PC-9 (cell line): ENCODE measurements around the gene ERGIC1.

Experiments used
- EZH2 ChIP-seq: fragments of 200-600 bp; sonication (generic); IDR thresholded peaks from 2 replicates; pipeline ENCODE4 v1.8.0; 2017; ENCODE audit warnings: antibody characterized with exemption, low read depth
- TF ChIP-seq, protein P1 (sequence below): fragments of 200-600 bp; sonication (generic); conservative IDR thresholded peaks from 2 replicates; pipeline ENCODE4 v1.6.1; 2017; ENCODE audit warnings: mixed run types, antibody characterized with exemption, mild to moderate bottlenecking, moderate library complexity

DNA sequence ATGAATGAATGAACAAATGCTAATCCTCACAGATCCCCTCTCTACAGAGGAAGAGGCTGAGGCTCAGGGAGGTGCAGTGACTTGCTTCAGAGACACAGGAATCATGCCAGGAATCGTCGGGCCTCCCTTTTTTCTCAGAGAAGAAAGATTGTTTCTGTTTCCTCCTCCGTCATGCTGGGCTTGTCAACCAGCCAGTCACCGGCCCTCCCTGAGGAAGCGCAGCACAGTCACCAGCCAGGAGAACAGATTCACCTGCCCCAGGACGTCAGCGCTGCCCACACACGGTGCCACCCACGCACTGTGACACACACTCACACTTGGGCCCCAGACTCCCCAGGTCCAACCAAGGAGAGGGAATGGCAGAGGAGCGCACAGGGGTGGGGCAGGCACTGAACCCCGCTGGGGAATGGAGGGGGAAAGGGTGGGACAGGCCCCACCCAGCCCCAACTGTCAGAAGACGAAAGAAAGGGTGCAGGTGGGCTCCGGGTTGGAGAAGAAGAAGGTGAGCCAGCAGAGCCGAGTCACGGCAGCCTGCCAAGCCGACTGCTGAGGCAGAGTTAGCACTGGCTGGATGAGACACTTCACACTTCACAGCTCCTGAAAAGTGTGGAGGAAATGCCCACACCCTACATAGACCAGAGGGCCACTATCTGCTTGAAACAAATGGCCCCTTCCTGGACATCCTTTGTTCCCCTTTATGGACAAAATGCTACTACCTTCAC, 13.8 kb upstream of the ERGIC1 start:
- TF ChIP-seq EZH2: no peak
- TF ChIP-seq, protein P1, sequence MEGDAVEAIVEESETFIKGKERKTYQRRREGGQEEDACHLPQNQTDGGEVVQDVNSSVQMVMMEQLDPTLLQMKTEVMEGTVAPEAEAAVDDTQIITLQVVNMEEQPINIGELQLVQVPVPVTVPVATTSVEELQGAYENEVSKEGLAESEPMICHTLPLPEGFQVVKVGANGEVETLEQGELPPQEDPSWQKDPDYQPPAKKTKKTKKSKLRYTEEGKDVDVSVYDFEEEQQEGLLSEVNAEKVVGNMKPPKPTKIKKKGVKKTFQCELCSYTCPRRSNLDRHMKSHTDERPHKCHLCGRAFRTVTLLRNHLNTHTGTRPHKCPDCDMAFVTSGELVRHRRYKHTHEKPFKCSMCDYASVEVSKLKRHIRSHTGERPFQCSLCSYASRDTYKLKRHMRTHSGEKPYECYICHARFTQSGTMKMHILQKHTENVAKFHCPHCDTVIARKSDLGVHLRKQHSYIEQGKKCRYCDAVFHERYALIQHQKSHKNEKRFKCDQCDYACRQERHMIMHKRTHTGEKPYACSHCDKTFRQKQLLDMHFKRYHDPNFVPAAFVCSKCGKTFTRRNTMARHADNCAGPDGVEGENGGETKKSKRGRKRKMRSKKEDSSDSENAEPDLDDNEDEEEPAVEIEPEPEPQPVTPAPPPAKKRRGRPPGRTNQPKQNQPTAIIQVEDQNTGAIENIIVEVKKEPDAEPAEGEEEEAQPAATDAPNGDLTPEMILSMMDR: no peak
